Keratinocyte (primary cell): Measurements from ENCODE around the gene ITGB1.

Source experiments
- CTCF ChIP-seq, 3 experiments: IDR thresholded peaks in 1 of 3; conservative IDR thresholded peaks in 1 of 3; optimal IDR thresholded peaks in 1 of 3; 2 replicates in 2 of 3; 3 replicates in 1 of 3; pipeline versions ENCODE3 to v1.5.1; 2011; ENCODE audit warnings: low read length in 3 of 3, mild to moderate bottlenecking in 3 of 3, moderate library complexity in 2 of 3, control low read depth in 1 of 3, inconsistent platforms in 1 of 3; ENCODE audit not compliant: insufficient read depth in 2 of 3; ENCODE audit errors: extremely low read depth in 1 of 3
- EZH2 ChIP-seq: IDR thresholded peaks from one replicate; pipeline ENCODE4 v1.6.1; 2012; ENCODE audit warnings: inconsistent platforms, mild to moderate bottlenecking, low read length, moderate library complexity

- TF ChIP-seq CTCF (optimal IDR thresholded peaks at IDR 0.05 in 1 of 3, IDR thresholded peaks at IDR 0.05 in 1 of 3, conservative IDR thresholded peaks at IDR 0.05 in 1 of 3; ENCODE audit: extremely low read depth in 1 of 3, insufficient read depth in 2 of 3, low read length in 3 of 3) (no peak), EZH2 (no peak)
These were observed 24.3 kb upstream of the ITGB1 start for GRCh38 chr10:32982293-32982709.
